Medulla oblongata (tissue), 1 donor: ENCODE results near the gene SMIM33.
A peak's percentile ranks its signal among the peaks of the same experiment; 100 is the strongest.
"Not testable (repeated sequence)": the region's sequence is repeated elsewhere in the genome, so short reads cannot be mapped to it uniquely, and the experiment has no call there.

Experiments
- DNase-seq: peaks from one replicate; pipeline ENCODE4 v3.0.0-alpha.2; 2015; ENCODE audit errors: extremely low spot score

The SMIM33 gene

DNA sequence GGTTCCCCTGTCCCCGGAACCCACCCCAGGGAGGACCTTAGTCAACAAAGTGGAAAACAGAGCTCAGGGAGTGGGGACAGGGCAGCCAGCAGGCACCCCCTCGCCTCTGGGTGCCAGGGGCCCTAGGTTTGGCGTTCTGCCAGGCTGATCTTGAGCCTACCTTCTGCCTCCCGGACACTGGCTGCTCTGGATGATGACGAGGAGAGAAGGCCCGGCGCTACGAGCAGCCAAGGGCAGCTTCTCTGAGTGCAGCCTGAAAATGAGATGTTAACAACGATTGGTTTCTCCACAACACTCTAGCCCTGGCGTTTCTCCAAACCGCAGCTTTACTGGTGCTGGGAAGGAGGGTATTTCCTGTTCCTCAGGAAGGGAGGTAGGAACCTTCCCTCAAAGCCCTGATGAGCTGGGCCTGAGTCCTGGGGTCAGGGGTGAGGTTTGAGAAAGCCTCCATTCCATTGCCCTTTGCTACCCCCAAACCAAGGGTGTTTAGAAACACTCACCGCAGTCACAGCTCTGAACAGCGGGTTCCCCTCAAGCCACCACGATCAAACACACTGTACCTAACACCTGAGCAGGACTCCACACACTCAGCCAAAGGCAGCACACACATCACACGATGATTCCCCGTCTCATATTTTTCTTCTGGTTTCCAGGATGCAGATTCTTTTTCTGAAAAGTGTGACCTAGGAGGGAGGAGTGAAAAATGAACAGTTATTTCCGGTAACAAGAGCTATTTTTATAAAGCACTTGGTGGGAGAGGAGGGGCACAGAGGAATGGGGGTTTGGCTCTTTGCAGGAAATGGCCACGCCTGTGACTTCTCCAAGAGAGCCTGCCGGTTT, 11.5 kb downstream of the SMIM33 start, which contains the start of gene STING1:
Gene STING1, minus strand, starts transcription at position 709 of the 840 bp plus-strand sequence. CDS start 1,054 bp downstream, outside the sequence.
- peak; percentile 55 for DNase-seq

DNA sequence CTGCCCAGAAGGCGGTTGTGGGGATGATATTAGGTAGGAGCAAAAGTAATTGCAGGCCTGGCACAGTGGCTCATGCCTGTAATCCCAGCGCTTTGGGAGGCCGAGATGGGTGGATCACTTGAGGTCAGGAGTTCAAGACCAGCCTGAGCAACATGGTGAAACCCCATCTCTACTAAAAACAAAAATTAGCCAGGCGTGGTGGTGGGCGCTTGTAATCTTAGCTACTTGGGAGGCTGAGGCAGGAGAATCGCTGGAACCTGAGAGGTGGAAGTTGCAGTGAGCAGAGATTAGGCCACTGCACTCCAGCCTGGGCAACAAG, 12.0 kb downstream of the SMIM33 start:
- DNase-seq, result not testable (repeated sequence)

GRCh38 chr5:139486201-139486600, 15.4 kb downstream of the SMIM33 start:
- no peak for DNase-seq

DNA sequence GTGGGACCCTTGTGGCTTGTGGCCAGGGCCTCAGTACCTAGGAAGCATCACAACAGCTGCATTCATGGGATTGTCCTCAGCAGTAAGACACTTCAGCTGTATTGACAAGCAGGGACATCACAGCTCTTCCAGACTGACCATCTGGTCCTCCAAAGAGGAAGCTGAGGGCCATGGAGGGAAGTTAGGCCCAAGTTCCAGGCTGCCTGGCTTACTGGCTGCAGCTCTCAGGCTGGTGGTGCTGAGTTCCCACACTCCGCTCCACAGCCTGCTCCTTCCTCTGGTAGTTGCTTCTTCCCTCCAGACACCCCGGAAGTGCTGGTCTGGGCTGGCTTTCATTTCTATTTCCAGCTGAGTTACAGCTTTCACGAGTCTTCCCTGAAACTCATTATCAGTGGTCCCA, 17.5 kb downstream of the SMIM33 start:
- DNase-seq, result peak; percentile 63

GRCh38 chr5:139492700-139493192, 21.9 kb downstream of the SMIM33 start:
- DNase-seq, result peak; percentile 27

GRCh38 chr5:139494256-139494655, 23.5 kb downstream of the SMIM33 start:
- DNase-seq, result no peak

GRCh38 chr5:139494832-139495231, 24.0 kb downstream of the SMIM33 start:
- no peak for DNase-seq

DNA sequence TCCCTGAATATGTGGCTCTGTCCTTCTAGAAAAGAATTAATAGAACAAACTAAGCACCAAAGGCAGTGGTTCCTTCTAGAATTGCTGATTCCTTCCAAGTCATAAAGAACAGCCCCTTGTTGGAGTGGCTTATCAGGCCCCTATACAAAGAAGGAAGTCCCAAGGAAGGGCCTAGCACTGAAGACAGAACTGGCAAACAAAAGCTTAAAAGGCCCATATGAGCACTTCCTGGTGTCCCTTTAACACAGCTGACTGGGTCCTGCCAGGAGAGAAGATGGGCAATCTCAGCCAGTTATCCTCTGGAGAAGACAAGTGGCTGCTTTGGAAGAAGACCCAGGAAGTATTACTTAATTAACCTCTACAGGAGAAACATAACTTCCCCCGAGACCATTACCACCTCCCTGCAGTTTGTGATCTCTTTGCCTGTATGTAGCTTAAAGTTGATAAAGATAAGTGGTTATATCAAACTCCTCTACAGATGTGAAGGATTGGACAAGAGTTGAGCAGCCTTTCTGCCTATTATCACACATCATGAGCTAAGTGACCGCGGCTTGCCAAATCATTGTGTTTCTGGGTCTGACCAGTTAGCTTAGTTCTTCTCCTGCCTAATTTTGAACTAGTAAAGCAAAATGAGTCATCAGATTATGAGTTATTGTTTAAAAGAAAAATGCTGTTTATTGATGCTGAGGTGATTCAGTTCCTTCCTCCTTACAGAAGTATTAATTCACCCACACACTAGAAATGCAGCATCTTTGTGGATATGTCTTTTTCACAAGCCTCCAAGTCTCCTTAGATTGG, 25.0 kb downstream of the SMIM33 start:
- DNase-seq, result no peak

DNA sequence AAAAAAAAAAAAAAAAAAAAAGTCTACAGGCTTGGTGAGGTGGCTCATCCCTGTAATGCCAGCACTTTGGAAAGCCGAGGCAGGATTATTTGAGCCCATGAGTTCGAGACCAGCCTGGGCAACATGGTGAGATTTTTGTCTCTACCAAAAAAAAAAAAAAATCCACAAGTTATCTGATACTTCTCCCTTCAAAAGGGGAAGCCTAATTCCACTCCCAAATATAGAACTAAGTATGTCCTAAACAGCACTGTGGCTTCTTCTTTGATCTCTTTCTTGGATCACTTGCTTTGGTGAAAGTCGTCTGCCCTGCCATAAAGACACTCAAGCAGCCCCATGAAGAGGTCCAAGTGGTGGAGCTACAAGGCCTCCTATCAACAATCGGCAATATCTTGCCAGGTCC, 30.6 kb downstream of the SMIM33 start:
- DNase-seq, result no peak

- not testable (repeated sequence) for DNase-seq
Observed at GRCh38 chr5:139503036-139503817, 32.4 kb downstream of the SMIM33 start.

DNA sequence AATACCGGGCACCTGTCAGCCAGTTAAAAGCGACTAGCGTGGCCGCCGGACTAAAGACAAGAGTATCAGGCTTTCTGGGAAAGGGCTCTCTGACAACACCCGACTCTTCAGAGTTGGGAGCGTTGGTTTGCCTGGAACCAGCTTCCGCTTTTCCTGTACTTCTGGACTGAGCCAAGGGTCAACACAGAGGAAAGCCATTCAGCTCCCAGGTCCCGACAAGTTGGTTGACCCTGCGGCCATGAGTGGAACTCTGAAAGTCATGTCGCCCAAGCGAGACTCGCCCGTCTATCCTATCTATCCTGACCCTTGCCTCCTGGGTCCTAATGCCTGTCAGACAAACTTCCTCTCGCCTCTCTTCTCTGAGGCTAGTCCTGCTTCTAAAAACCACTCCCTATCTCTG, 33.1 kb downstream of the SMIM33 start:
- DNase-seq, result not testable (repeated sequence)

GRCh38 chr5:139504722-139505121, 33.9 kb downstream of the SMIM33 start:
- DNase-seq, result not testable (repeated sequence)

DNA sequence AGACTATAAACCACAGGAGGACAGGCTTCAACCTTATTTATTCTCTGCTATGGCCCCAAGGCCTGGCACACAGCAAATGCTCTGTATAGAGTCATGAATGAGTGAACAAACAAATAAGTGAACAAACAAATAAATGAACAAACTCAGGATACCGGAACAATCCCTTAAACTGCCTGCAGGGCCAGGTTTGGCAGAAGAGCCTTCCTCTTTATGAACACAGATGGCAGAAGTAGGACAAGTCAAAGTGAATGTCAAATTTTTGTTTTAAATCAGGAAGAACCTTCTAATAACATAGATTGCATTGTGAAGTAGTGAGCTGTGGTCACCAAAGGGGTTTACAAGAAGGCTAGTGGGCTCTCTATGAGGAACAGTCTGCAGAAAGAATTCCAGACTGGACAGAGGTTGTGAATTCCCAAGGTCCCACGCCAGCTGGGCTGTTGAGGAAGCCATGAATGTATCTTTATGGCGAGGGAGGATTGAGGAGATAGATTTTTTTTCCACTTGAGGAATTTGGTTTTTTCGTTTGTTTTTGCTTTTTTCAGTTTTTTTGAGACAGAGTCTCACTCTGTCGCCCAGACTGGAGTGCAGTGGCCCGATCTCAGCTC, 42.1 kb downstream of the SMIM33 start:
- no peak for DNase-seq

DNA sequence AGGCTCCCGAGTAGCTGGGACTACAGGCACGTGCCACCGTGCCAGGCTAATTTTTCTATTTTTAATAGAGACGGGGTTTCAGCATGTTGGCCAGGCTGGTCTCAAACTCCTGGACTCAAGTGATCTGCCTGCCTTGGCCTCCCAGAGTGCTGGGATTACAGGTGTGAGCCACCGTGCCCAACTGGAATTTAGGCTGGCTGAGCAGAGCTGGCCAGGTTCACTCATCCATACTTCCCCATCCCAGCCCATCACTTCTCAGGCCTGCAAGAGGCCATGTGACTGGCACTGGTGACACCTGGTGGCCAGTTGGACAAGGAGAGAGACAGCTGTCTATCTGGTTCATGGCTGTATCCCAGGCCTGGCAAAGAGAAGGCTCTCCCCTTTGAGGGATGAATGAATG, 42.6 kb downstream of the SMIM33 start:
- DNase-seq, result peak; percentile 86

DNA sequence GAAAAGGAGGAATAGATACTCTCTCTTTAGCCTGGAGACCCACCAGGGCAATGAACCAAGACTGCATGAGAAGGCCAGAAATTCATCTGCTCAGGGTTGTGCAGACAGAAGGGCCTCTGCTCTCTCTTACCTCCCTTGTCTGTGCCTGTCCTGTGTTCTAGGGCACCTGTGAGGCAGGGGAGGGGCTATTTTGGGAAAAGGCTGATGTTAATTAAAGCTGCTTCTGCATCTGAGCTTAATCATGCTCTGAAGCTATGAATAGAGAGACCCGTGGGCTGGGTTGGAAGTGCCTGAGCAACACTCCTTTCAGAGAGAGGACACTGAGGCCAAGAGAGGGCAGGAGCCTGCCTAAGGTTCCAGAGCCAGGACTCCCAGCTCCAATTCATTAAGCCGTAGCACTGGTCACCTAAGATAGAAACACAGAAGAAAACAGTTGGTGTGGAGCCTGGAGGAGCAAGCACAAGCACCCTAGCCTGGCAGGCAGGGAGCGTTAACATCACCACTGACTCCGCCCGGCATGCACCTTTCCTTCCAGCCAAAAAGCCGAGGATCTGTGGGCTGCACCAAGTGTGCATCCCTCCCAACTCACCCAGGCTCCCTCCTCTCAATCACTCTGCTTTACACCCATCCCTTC, 43.2 kb downstream of the SMIM33 start:
- no peak for DNase-seq

DNA sequence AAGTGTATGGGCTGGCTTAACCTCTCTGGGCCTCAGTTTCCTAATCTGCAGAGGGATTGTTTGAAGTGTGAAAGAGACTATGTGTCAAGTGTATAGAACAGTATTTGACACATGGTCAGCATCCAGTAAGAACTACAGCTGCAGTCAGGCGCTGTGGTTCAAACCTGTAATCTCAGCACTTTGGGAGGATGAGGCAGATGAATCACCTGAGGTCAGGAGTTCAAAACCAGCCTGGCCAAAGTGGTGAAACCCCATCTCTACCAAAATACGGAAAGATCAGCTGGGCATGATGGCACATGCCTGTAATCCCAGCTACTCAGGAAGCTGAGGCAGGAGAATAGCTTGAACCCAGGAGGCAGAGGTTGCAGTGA, 43.7 kb downstream of the SMIM33 start:
- no peak for DNase-seq

GRCh38 chr5:139517683-139518564, 47.1 kb downstream of the SMIM33 start:
- DNase-seq, result peak; percentile 93
